CD4-positive, alpha-beta T cell (primary cell): ENCODE results near the gene MACROD2. TPM values are rescaled to one million over a fixed set of nuclear protein-coding genes. Genes with fewer than 3 reads are reported as not detected.

ENCODE experiments used
- ATAC-seq: fragments of 200-7000 bp; cut with Tn5 transposase; one replicate; pipeline ENCODE4 v1.10.0; 2022; ENCODE audit warnings: mild to moderate bottlenecking; ENCODE audit not compliant: poor library complexity
- CTCF ChIA-PET: fragments of 350-600 bp; sonication (Branson Sonifier 250); formaldehyde crosslinking; loops from one replicate; lab custom pipeline; 2021; ENCODE audit warnings: antibody characterized with exemption, inconsistent platforms; lab: Charles Lee
- POLR2A ChIA-PET: fragments of 350-600 bp; sonication (Branson Sonifier 250); formaldehyde crosslinking; loops from one replicate; lab custom pipeline; 2021; ENCODE audit warnings: antibody characterized with exemption, inconsistent platforms; lab: Charles Lee
- DNase-seq, 14 experiments: peaks; one replicate each; pipeline ENCODE4 v3.0.0-alpha.2; 2013 to 2020; ENCODE audit warnings: mixed read lengths in 2 of 14
- H3K27ac ChIP-seq, 2 donors: one replicate each; pipeline versions ENCODE4 v1.5.1 to v1.7.0; 2013; ENCODE audit warnings: low read length in 2 of 2, low read depth in 1 of 2, mild to moderate bottlenecking in 1 of 2
- H3K27me3 ChIP-seq, 2 experiments: 1 replicate in 1 of 2; 2 replicates in 1 of 2; pipeline versions ENCODE4 v1.6.1 to v1.7.0; 2013; ENCODE audit warnings: low read length in 2 of 2, control low read depth in 1 of 2, mild to moderate bottlenecking in 1 of 2, moderate library complexity in 1 of 2; ENCODE audit not compliant: insufficient read depth in 2 of 2, control insufficient read depth in 1 of 2
- H3K36me3 ChIP-seq: one replicate; pipeline ENCODE4 v1.6.1; 2013; ENCODE audit warnings: low read length, control low read depth; ENCODE audit not compliant: insufficient read depth
- H3K4me1 ChIP-seq: one replicate; pipeline ENCODE4 v1.6.1; 2013; ENCODE audit warnings: low read length, control low read depth; ENCODE audit not compliant: insufficient read depth
- H3K4me3 ChIP-seq: one replicate; pipeline ENCODE4 v1.5.1; 2013; ENCODE audit warnings: mild to moderate bottlenecking, low read length, moderate library complexity
- H3K9me3 ChIP-seq, 2 experiments: 1 replicate in 1 of 2; 2 replicates in 1 of 2; pipeline versions ENCODE4 v1.6.1 to v1.7.0; 2013; ENCODE audit warnings: low read length in 2 of 2, mild to moderate bottlenecking in 2 of 2, control low read depth in 1 of 2, moderate library complexity in 1 of 2; ENCODE audit not compliant: control insufficient read depth in 1 of 2, insufficient read depth in 1 of 2
- H3K27ac Mint-ChIP-seq: one replicate; pipeline ENCODE4 v1.8.0; 2020; ENCODE audit warnings: mixed read lengths
- H3K27me3 Mint-ChIP-seq: one replicate; pipeline ENCODE4 v1.8.0; 2021; ENCODE audit warnings: mixed read lengths
- H3K36me3 Mint-ChIP-seq: one replicate; pipeline ENCODE4 v1.8.0; 2021; ENCODE audit warnings: low read depth, mixed read lengths
- H3K4me1 Mint-ChIP-seq: one replicate; pipeline ENCODE4 v1.8.0; 2021; ENCODE audit warnings: low read depth, mixed read lengths
- H3K4me3 Mint-ChIP-seq: one replicate; pipeline ENCODE4 v1.8.0; 2020; ENCODE audit warnings: mild to moderate bottlenecking, mixed read lengths
- H3K9me3 Mint-ChIP-seq: one replicate; pipeline ENCODE4 v1.8.0; 2020; ENCODE audit warnings: mixed read lengths
- CTCF ChIP-seq: fragments of 200-600 bp; IDR thresholded peaks from one replicate; pipeline ENCODE4 v1.8.0; 2022; ENCODE audit warnings: antibody characterized with exemption, mild to moderate bottlenecking
- intact Hi-C, 2 experiments: fragments of 100-400 bp; cut with DNase I in 1 of 2; cut with micrococcal nuclease in 1 of 2; formaldehyde crosslinking; loops; one replicate each; pipeline versions ENCODE4 v1.15.1 to v1.9.0; 2023 to 2025; cut with DNase I, micrococcal nuclease
- total RNA-seq, 174 experiments: library from RNA in 2 of 174; stranded (reverse) in 2 of 174; gene quantifications; one replicate each; pipeline ENCODE4 v1.2.3 and lab custom pipeline; 2021 to 2026

The MACROD2 gene
- total RNA-seq, 2 experiments from 2014 or later, result not detected

- POLR2A ChIA-PET, result no interaction called here
- H3K4me3 Mint-ChIP-seq, result no peak overlapping the region
- H3K4me1 Mint-ChIP-seq, result no peaks in the 10 kb centered on the region
- no peak overlapping the region for H3K4me3 ChIP-seq
- no peak overlapping the region for H3K27ac Mint-ChIP-seq
- H3K27ac ChIP-seq, result no peak overlapping the region
- H3K9me3 ChIP-seq, result peaks cover 0 to 6% of the 10 kb centered on the region in 2 experiments
- CTCF ChIA-PET, result interaction anchor here (1.9 kb wide), 1 partner anchor 11 kb away, joined by 3 read pairs; no protein-coding TSS in a partner anchor
- TF ChIP-seq CTCF, result no peak
- ATAC-seq (no peak), DNase-seq (no peak)
- H3K27me3 Mint-ChIP-seq, result no peaks in the 10 kb centered on the region
- H3K36me3 Mint-ChIP-seq, result no peaks in the 10 kb centered on the region
- H3K27me3 ChIP-seq, result no peaks in the 10 kb centered on the region
- intact Hi-C loops, result no loop called here
- H3K36me3 ChIP-seq, result no peaks in the 10 kb centered on the region
- H3K9me3 Mint-ChIP-seq, result peaks cover 4% of the 10 kb centered on the region
- no peaks in the 10 kb centered on the region for H3K4me1 ChIP-seq
These were observed 843.6 kb downstream of the MACROD2 start for GRCh38 chr20:14838663-14839628.

GRCh38 chr20:14845199-14846160 lies 850.2 kb downstream of the MACROD2 start:
- no peak overlapping the region for H3K27ac Mint-ChIP-seq
- Histone ChIP-seq H3K4me1 (no peaks in the 10 kb centered on the region), H3K9me3 (peaks cover 6 to 7% of the 10 kb centered on the region in 2 experiments), H3K4me3 (no peak overlapping the region), H3K27me3 (no peaks in the 10 kb centered on the region), H3K27ac (no peak overlapping the region), H3K36me3 (no peaks in the 10 kb centered on the region)
- DNase-seq, result no peak
- POLR2A ChIA-PET, result no interaction called here
- no peaks in the 10 kb centered on the region for H3K27me3 Mint-ChIP-seq
- no peak overlapping the region for H3K4me3 Mint-ChIP-seq
- H3K36me3 Mint-ChIP-seq, result no peaks in the 10 kb centered on the region
- no peaks in the 10 kb centered on the region for H3K4me1 Mint-ChIP-seq
- peaks cover 4% of the 10 kb centered on the region for H3K9me3 Mint-ChIP-seq
- CTCF ChIA-PET, result no interaction called here
- no peak for TF ChIP-seq CTCF
- no peak for ATAC-seq
- intact Hi-C loops, result no loop called here

- DNase-seq (no peak), ATAC-seq (no peak)
- Mint-ChIP-seq H3K9me3 (peaks cover 4% of the 10 kb centered on the region), H3K27me3 (no peaks in the 10 kb centered on the region), H3K4me1 (no peaks in the 10 kb centered on the region), H3K36me3 (no peaks in the 10 kb centered on the region), H3K27ac (no peak overlapping the region), H3K4me3 (no peak overlapping the region)
- Histone ChIP-seq H3K27ac (no peak overlapping the region), H3K9me3 (peaks cover under 1 to 10% of the 10 kb centered on the region in 2 experiments), H3K27me3 (no peaks in the 10 kb centered on the region), H3K4me1 (no peaks in the 10 kb centered on the region), H3K4me3 (no peak overlapping the region), H3K36me3 (no peaks in the 10 kb centered on the region)
- intact Hi-C loops, result no loop called here
- POLR2A ChIA-PET, result no interaction called here
- no peak for TF ChIP-seq CTCF
- CTCF ChIA-PET, result interaction anchor here (1.2 kb wide), 1 partner anchor 10 kb away, joined by 3 read pairs; no protein-coding TSS in a partner anchor
These were observed 853.5 kb downstream of the MACROD2 start for GRCh38 chr20:14848806-14849205.
